Measurements from ENCODE around the gene HPN. TPM values are rescaled to one million over a fixed set of nuclear protein-coding genes. Genes with fewer than 3 reads are reported as not detected.

HPN gene
- total and polyA plus RNA-seq, 2 of the 13 experiments (the other 11 are each of a cell fraction or from before 2014, with no cell fraction given): 46.7 to 261 TPM

DNA sequence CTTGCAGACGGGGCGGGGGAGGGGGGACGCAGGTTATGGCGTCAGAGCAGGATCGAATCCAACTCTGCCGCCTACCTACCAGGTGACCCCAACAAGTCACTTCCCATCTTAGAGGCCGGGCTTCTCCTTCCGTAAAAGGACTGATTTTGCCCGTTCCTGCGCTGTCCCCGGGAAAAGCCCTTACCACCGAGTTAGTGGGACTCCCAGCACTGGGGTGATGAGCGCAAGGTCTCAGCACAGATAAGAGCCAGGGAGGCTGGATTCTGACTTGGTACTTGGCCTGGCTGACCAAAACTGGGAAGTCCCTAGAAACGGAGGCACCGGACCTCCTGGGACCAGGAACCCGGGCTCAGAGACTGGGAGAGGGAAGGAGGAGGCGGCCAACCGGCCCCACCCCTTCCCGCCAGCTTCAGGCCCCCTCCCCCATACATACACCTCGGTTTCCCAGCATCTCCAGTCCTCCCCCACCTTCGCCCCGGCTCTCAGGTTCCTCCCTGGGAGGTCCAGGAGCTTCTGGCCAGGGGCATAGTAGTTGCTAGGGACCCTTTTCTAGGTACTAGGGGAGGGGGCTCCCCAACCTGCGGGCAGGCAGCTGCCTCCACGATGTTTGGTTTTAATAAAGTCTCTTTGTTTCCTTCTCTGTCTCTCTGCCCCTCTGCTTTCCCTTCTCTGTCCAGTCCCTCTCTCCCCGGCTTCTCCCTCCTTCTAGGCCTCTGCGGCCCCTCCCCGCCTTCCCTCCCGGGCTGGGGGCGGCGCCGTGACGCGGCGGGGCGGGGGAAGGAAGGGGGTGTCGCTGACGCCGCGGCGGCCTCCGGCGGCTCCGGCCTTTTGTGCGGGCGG is 41.8 kb upstream of the HPN start, which contains the start of gene GRAMD1A (continued):
- TF ChIP-seq ELF1 (CRISPR knock-in tag; IDR thresholded peaks at IDR 0.05) (no peak), NAIF1 (CRISPR knock-in tag; IDR thresholded peaks at IDR 0.05; ENCODE audit: borderline replicate concordance) (peak; percentile 17; the same call in 1 of the 2 replicates), KAT8 (CRISPR knock-in tag; IDR thresholded peaks at IDR 0.05) (peak; percentile 23; the same call in 1 of the 2 replicates), TAF1 (CRISPR knock-in tag; IDR thresholded peaks at IDR 0.05) (peak; percentile 60)
- TF ChIP-seq, protein P1, sequence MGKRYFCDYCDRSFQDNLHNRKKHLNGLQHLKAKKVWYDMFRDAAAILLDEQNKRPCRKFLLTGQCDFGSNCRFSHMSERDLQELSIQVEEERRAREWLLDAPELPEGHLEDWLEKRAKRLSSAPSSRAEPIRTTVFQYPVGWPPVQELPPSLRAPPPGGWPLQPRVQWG (CRISPR knock-in tag; IDR thresholded peaks at IDR 0.05; ENCODE audit: borderline replicate concordance, low read depth): no peak
- TF ChIP-seq, protein P2, sequence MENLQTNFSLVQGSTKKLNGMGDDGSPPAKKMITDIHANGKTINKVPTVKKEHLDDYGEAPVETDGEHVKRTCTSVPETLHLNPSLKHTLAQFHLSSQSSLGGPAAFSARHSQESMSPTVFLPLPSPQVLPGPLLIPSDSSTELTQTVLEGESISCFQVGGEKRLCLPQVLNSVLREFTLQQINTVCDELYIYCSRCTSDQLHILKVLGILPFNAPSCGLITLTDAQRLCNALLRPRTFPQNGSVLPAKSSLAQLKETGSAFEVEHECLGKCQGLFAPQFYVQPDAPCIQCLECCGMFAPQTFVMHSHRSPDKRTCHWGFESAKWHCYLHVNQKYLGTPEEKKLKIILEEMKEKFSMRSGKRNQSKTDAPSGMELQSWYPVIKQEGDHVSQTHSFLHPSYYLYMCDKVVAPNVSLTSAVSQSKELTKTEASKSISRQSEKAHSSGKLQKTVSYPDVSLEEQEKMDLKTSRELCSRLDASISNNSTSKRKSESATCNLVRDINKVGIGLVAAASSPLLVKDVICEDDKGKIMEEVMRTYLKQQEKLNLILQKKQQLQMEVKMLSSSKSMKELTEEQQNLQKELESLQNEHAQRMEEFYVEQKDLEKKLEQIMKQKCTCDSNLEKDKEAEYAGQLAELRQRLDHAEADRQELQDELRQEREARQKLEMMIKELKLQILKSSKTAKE (CRISPR knock-in tag; IDR thresholded peaks at IDR 0.05; ENCODE audit: borderline replicate concordance): 0 out of 2 replicates have a peak, but pooled peaks have one; percentile 9
- TF ChIP-seq, protein P3, sequence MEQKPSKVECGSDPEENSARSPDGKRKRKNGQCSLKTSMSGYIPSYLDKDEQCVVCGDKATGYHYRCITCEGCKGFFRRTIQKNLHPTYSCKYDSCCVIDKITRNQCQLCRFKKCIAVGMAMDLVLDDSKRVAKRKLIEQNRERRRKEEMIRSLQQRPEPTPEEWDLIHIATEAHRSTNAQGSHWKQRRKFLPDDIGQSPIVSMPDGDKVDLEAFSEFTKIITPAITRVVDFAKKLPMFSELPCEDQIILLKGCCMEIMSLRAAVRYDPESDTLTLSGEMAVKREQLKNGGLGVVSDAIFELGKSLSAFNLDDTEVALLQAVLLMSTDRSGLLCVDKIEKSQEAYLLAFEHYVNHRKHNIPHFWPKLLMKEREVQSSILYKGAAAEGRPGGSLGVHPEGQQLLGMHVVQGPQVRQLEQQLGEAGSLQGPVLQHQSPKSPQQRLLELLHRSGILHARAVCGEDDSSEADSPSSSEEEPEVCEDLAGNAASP (CRISPR knock-in tag; IDR thresholded peaks at IDR 0.05; ENCODE audit: borderline replicate concordance): no peak
- TF ChIP-seq, protein P4, sequence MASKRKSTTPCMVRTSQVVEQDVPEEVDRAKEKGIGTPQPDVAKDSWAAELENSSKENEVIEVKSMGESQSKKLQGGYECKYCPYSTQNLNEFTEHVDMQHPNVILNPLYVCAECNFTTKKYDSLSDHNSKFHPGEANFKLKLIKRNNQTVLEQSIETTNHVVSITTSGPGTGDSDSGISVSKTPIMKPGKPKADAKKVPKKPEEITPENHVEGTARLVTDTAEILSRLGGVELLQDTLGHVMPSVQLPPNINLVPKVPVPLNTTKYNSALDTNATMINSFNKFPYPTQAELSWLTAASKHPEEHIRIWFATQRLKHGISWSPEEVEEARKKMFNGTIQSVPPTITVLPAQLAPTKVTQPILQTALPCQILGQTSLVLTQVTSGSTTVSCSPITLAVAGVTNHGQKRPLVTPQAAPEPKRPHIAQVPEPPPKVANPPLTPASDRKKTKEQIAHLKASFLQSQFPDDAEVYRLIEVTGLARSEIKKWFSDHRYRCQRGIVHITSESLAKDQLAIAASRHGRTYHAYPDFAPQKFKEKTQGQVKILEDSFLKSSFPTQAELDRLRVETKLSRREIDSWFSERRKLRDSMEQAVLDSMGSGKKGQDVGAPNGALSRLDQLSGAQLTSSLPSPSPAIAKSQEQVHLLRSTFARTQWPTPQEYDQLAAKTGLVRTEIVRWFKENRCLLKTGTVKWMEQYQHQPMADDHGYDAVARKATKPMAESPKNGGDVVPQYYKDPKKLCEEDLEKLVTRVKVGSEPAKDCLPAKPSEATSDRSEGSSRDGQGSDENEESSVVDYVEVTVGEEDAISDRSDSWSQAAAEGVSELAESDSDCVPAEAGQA (IDR thresholded peaks at IDR 0.05; ENCODE audit: low read depth): peak; percentile 84
- TF ChIP-seq, protein P4 (CRISPR knock-in tag; IDR thresholded peaks at IDR 0.05; ENCODE audit: borderline replicate concordance): no peak
